Kidney (tissue), 14 donors: Measurements from ENCODE around the gene TMEM30B. TPM values are rescaled to one million over a fixed set of nuclear protein-coding genes. Genes with fewer than 3 reads are reported as not detected.

ENCODE experiments used
- DNase-seq, 5 donors: peaks; one replicate each; pipeline ENCODE4 v3.0.0-alpha.2; 2013 to 2020
- FAIRE-seq: peaks from 2 replicates; lab custom pipeline; 2012; peaks lifted over from hg19 to GRCh38; lab: Jason Lieb, UNC
- H3K27ac ChIP-seq, 2 donors: one replicate each; pipeline ENCODE4 v1.7.0; 2013; ENCODE audit warnings: low read depth in 2 of 2, low read length in 2 of 2, inconsistent platforms in 1 of 2
- H3K27me3 ChIP-seq: one replicate; pipeline ENCODE4 v1.7.1; 2013; ENCODE audit warnings: low read length, inconsistent platforms; ENCODE audit not compliant: control insufficient read depth, insufficient read depth
- H3K36me3 ChIP-seq, 3 donors: one replicate each; pipeline versions ENCODE4 v1.7.0 to v1.7.1; 2013; ENCODE audit warnings: low read length in 3 of 3, control low read depth in 1 of 3, inconsistent platforms in 1 of 3; ENCODE audit not compliant: insufficient read depth in 3 of 3, control insufficient read depth in 2 of 3
- H3K4me1 ChIP-seq, 3 donors: one replicate each; pipeline versions ENCODE4 v1.7.0 to v1.7.1; 2013; ENCODE audit warnings: low read length in 3 of 3, inconsistent platforms in 1 of 3, low read depth in 1 of 3; ENCODE audit not compliant: control insufficient read depth in 2 of 3, insufficient read depth in 2 of 3
- H3K4me3 ChIP-seq, 3 donors: one replicate each; pipeline versions ENCODE4 v1.7.0 to v1.8.1; 2013; ENCODE audit warnings: low read length in 3 of 3, control low read depth in 1 of 3, inconsistent platforms in 1 of 3
- H3K9ac ChIP-seq, 3 donors: one replicate each; pipeline versions ENCODE4 v1.7.0 to v1.7.1; 2013; ENCODE audit warnings: low read length in 3 of 3, control low read depth in 1 of 3, inconsistent platforms in 1 of 3
- H3K9me3 ChIP-seq, 3 donors: one replicate each; pipeline versions ENCODE4 v1.7.0 to v1.7.1; 2013; ENCODE audit warnings: low read length in 3 of 3, control low read depth in 1 of 3, inconsistent platforms in 1 of 3; ENCODE audit not compliant: control insufficient read depth in 2 of 3, insufficient read depth in 1 of 3
- CTCF ChIP-seq: IDR thresholded peaks from 3 replicates; pipeline ENCODE4 v1.5.1; 2012; ENCODE audit warnings: mild to moderate bottlenecking, moderate library complexity, borderline replicate concordance; ENCODE audit not compliant: insufficient read depth; ENCODE audit errors: extremely low read depth
- intact Hi-C: fragments of 100-400 bp; cut with DNase I; formaldehyde crosslinking; loops from one replicate; pipeline ENCODE4 v1.11.1; 2022
- polyA plus RNA-seq: library from polyadenylated mRNA; stranded (reverse); fragments of 350-450 nt; fragmentation: Illumina TruSeq; extraction: RNeasy Lipid Tissue Mini Kit (QIAGEN cat#74804); gene quantifications from one replicate; pipeline ENCODE4 v1.2.3, GENCODE V29; 2014; ENCODE audit warnings: low read depth, low replicate concordance; ENCODE audit not compliant: insufficient read depth
- total RNA-seq: library from RNA; stranded (reverse); fragmentation: NEBNext Ultra II Directional; extraction: Animal tissue kit (Norgen Biotek cat#: 25700); gene quantifications from one replicate; pipeline ENCODE4 v1.2.1, GENCODE V29; 2021
- donor health status: control.
- donor health status: control.
- donor health status: control.
- donor health status: control.
- donor health status: control.
- donor health status: DM: yes; HTN: yes; CAD: no.
- donor health status: Normal renal cell carcinoma (clear cell type).

TMEM30B gene
- total and polyA plus RNA-seq, 2 donors from 2014 or later = 9.4 to 20.4 TPM

- intact Hi-C loops = no loop called here
- Histone ChIP-seq H3K9ac (no peak overlapping the region), H3K9me3 (no peaks in the 10 kb centered on the region), H3K27ac (no peak overlapping the region), H3K4me1 (no peaks in the 10 kb centered on the region), H3K27me3 (no peaks in the 10 kb centered on the region), H3K36me3 (no peaks in the 10 kb centered on the region), H3K4me3 (no peak overlapping the region)
- DNase-seq (peak in 3 of 5 donors; percentile 24 to 66 (median 61)), FAIRE-seq (no peak)
- TF ChIP-seq CTCF = no peak
These were observed 53.1 kb downstream of the TMEM30B start for GRCh38 chr14:61227884-61228591.

Other genes starting within 250 kb of the TMEM30B start
- 47.0 TPM for gene PRKCH, start 40.2 kb upstream of the TMEM30B start, total RNA-seq
- 8.3 TPM for gene PRKCH, start 40.2 kb upstream of the TMEM30B start, polyA plus RNA-seq